Activated CD8-positive, alpha-beta memory T cell treated with anti-CD3 and anti-CD28 coated beads, Interleukin-2, amount 50 U/mL, for 48 hours (primary cell): ENCODE data around the gene RAB3B.
A peak's percentile ranks its signal among the peaks of the same experiment; 100 is the strongest.
"Not testable (repeated sequence)": the region's sequence is repeated elsewhere in the genome, so short reads cannot be mapped to it uniquely, and the experiment has no call there.

Experiments
- DNase-seq: peaks from one replicate; pipeline ENCODE4 v3.0.0-alpha.2; 2020

The RAB3B gene, protein sequence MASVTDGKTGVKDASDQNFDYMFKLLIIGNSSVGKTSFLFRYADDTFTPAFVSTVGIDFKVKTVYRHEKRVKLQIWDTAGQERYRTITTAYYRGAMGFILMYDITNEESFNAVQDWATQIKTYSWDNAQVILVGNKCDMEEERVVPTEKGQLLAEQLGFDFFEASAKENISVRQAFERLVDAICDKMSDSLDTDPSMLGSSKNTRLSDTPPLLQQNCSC

DNA sequence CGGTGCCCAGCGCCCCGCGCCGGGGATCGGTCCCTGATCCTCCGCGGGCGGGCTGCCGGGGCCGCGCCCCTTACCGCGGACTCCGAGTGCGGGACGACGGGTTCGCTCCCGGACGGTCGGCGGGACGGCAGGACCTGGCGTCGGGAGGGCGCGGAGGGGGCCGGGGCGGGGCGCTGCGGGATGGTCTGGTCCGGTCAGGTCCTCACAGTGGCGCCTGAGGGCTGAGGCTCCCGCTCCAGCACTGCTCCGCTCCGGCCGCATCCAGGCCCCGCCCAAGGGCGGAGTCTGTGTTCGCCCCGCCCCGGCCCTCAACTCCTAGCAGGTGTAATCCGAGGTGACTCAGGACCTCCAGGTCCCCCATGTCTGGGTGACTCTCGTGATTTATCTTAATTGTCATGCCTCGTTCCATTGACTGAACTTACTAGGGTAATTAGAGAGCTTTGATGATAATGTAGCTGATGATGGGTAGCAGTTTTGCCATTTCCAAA is at the start of gene RAB3B:
RAB3B (minus strand) TSS at position 223 of the 488 bp plus-strand sequence. CDS start 13,583 bp downstream, outside the sequence.
- DNase-seq: peak; percentile 92

- DNase-seq: no peak
Observed at GRCh38 chr1:52037909-52038308, 47.4 kb upstream of the RAB3B start.

GRCh38 chr1:52037402-52037814 is 46.9 kb upstream of the RAB3B start:
- DNase-seq: no peak

DNA sequence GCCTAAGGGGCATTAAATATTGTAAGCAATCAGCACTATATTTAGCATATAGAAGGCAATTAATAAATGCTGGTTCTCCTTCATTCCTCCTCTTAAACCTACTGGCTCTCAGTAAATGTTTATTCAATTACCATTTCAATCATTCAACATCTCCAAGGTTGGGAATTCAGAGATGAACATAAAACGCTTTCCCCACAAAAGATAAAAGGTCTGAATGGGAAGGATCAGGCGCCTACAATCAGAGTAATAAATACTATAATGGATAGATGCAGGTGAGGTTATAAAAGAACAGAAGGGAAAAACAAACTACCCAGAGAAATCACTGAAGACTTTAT is 43.5 kb upstream of the RAB3B start:
- DNase-seq: no peak

GRCh38 chr1:52033190-52034049 is 42.9 kb upstream of the RAB3B start, which contains the start of gene KTI12:
Gene KTI12 (minus strand): TSS chr1:52033810. CDS start chr1:52033761, 49 bp downstream.
- DNase-seq: peak; percentile 90

DNA sequence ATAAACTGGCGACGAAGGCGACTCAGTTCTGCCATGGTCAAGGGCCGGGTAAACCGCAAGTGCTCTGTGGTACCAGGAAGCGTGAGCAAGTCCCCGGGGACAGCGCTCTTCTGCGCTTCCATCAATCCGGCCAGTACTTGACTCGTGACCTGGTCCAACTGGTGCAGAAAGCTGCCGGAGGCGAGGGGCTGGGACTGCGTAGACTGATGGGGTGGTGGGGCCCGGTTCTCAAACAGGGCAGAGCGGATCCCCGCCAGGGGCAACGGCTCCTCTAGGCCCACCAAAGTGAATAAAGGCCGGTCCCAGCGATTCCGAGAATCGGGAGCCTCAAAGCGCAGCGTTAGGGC is 42.3 kb upstream of the RAB3B start:
- DNase-seq: peak; percentile 65

DNA sequence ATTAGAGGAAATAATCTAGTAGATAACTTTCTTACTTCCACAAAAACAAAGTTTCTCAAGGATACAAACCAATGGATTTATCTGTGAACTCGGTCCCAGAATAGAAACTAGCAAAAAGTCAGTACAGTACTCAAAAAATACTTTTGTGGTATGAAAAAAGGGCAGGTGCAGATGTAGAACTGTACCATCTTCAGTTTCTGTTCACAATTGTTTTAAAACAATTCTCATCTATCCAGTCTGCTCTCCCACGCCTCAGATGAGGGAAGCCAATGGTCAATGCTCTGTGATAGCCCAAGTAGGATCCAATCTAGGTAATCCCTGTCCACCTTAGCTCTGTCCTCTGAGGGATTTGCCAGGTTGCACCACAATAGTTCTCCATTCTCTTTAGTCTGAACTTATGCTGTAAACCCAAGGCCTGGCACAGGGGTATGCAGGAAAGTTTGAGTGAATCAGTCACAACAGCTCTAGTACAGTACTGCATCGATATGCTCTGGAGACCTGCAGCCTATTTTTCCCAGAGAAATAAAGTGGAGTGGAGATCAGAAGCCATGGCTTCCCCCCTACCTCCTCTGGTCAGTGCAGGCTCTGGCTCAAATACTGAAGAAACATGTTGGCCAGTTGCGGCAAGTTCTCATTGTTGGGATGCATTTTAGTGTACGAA is 41.8 kb upstream of the RAB3B start:
- no peak for DNase-seq

DNA sequence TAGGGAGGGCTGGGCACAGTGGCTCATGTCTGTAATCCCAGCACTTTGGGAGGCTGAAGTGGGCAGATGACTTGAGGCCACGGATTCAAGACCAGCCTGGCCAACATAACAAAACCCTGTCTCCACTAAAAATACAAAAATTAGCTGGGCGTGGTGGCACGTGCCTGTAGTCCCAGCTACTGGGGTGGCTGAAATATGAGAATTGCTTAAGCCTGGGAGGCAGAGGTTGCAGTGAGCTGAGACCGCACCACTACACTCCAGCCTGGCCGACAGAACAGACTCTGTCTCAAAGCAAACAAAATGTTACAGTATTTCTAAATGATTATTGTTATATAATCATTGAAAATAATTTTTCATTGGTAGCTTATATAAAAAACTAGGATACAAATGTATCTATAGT is 38.3 kb upstream of the RAB3B start:
- DNase-seq: not testable (repeated sequence)

- no peak for DNase-seq
Observed at GRCh38 chr1:52028328-52028727, 37.8 kb upstream of the RAB3B start.

GRCh38 chr1:52026278-52026677 is 35.8 kb upstream of the RAB3B start:
- DNase-seq: no peak

- DNase-seq: no peak
Observed at GRCh38 chr1:52022133-52022532, 31.6 kb upstream of the RAB3B start.

GRCh38 chr1:52008071-52008809 is 17.7 kb upstream of the RAB3B start:
- no peak for DNase-seq

GRCh38 chr1:52007215-52008002 is 16.9 kb upstream of the RAB3B start:
- DNase-seq: no peak

- not testable (repeated sequence) for DNase-seq
Observed at GRCh38 chr1:52006081-52006553, 15.6 kb upstream of the RAB3B start.

- not testable (repeated sequence) for DNase-seq
Observed at GRCh38 chr1:52005548-52005947, 15.0 kb upstream of the RAB3B start.

- no peak for DNase-seq
Observed at GRCh38 chr1:52003877-52004276, 13.4 kb upstream of the RAB3B start.

GRCh38 chr1:52002038-52002917 is 11.8 kb upstream of the RAB3B start:
- no peak for DNase-seq

DNA sequence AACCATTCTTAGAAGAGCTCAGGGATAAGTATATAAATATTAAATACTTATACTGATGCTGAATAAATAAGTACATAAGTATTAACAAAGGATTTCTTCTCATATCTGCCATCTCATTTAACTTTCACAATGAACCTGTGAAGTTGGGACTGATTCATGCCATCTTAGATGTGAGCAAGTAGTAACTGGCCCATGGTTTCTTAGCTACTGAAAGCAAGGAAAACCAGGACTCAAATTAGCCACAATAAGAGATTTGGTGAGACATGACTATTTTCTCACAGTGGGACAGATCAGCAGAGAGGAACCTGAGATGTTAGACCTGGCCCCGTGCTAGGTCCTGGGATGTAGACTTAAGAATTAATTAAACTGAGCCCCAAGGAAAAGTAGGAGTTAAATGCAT is 8.2 kb upstream of the RAB3B start:
- DNase-seq: no peak

DNA sequence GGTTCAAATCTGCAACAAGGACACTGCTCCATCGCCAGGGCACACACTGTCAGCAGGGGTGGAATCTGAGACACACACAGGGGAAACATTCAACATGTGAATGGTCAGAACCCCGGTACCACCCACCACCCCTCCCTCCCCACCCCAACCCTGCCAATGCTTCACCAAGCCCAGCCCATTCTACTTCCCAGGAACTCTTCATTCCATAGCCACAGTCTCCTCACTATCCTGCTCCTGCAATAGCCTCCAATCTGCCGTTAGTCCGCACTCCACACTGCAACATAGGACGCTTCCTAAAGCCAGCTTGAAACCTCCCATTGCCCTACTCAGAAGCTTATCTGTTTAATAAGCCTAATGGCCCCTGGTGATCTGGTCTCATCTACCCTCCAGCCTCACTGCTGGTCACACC is 7.5 kb upstream of the RAB3B start:
- DNase-seq: no peak

DNA sequence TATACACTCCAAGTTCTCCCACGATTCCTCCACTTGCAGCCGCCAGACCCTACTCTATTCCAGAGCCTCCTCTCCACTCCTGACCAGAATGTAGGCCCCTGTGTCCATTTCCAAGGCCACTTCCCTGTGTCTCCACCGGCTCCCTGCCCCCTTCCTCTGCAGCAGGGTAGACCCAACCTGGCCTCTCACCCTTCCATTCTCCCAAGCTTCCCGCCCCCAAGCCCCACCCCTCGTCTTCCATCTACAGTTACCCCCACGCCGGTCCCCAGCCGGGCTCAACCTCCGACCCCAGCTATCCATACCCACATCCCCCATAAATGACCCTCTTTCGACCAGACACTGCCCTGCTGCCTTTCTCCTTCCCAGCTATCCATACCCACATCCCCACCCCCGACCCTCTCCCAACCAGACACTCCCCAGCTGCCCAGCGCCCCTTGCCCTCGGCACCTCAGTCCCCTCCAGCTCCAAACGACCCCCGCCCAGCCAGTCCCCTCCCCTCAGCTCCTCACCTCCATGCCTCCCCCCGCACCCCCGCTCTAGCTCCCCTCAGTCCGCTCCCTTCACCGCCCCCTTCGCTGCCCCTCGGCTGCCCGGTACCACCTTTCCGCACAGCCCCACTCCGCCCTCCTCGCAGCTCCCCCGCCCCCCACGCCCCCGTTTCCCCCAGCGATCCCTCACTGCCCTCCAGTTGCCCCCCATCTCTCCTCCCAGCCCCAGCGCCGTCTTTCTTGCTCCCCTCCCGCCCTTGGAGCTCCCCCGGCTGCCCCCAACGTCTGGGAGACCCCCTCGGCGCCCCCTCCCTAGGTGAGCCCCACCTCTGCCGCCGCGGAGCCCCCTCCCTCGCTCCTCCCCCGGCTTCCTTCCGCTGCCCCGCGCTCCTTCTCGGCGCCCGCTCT is 670 bp downstream of the RAB3B start:
- no peak for DNase-seq
